HS-27A (cell line): Measurements from ENCODE around the gene NKX2-3.

Experiments used
- DNase-seq: peaks from one replicate; pipeline ENCODE4 v3.0.0-alpha.2; 2012; ENCODE audit warnings: low read depth, missing footprints

NKX2-3 gene

DNA sequence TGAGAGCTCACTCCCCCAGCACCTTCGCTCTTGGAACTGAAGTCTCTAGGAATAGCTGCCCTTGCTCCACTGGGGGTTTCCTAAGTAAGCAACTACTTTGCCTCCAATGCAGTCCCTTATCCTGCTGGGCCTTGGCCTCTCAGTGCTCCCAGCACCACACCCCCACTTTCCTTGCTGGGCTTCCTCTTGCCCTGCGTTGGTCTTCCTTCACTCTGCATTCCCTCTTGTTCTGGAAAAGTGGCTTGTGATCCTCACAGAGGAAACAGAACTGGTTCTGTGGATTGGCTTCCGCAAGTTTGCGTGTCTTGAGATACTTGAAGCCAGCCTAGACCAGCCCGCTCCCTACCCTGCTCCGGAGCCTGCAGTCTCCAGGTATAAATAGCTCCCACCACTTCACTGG is 6.4 kb downstream of the NKX2-3 start:
- no peak for DNase-seq

DNA sequence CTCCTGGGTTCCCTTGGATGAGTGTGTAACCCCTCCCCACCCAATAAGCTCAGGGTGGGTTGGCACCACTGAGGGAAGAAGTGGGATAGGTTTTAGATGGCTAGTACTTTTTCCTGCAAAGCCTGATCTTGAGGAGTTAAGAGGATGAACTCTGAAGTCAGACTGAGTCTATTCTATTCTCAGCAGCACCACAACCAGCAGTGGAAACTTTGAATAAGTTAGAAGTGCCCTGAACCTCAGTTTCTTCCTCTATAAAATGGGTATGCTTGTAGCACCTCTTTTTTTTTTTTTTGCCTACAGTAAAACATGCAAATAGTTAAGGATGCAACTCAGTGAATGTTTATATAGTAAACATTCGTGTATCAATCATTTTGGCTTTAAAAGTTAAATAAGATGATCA is 7.1 kb downstream of the NKX2-3 start:
- no peak for DNase-seq

DNA sequence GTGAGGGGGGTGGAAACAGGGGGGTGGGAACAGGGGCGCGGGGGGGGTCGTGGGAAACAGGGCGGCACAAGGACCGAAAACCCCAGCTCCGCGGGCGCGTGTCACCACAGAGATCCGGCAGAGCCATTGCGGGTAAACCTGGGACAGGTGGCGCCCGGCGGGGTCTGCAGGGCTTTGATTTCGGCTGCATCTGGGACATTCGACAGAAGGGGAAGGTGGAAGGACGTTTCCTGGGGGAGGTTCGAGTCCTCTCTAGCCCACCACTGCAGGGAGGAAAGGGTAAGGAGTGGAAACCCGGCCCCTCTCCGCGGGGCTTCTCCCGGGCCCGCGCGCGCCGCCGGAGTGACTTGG is 7.5 kb downstream of the NKX2-3 start:
- no peak for DNase-seq

DNA sequence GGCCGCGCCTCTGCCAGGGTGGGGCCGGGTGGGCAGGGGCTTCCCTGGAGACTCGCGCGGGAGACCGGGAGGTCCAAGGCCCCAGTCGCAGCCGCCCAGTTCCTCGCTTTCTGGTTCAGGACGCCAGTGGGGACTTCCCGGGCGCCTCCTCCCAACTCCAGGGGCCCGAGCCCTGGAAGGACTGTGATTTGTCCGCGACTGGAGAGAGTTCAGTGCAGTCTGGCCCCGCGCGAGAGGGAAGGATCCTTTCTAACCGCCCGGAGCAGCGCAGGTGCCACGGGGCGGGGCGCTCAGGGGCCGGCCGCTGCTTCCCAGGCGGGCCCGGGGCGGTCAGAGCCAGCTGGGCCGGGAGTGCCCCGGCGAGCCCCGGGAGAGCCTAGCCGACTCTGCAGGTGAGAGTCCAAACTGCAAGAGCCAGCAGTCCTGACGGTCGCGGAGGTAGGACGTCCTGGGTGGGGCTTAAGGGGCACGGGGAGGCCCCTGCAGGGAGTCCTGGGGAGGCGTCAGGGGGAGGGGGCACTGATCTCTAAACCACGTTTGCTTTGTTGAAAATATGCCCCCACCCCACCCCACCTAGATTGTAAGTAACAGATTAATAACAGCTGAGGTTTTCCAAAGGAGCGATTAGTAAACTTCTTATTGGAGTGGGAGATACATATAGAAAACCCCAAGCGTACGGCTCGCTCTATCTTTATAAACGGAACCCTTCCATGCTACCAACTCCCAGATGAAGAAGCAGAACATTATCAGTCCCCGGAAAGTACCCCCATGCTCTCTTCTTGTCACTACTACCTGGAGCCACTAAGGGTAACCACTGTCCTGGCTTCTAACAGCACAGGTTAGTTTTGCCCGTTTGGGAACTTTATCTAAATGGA is 8.2 kb downstream of the NKX2-3 start:
- no peak for DNase-seq

DNA sequence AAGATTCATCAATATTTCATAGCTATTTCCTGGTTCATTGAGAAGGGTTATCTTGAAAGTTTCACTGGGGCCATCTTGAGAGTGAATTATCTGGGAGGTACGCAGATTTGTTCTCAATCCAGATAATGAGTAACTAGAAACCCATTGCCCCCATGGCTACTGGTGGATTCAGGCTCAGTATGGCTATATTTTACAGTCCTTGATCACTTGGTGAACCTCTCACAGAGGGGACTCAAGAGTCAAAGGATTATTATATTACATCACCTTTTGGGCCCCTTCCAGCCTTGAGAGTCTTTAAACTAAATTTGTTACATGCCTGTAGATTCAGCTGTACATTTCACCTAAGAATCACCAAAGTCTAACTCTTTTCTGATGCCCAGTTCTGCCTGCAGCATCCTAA is 11.6 kb downstream of the NKX2-3 start:
- no peak for DNase-seq

DNA sequence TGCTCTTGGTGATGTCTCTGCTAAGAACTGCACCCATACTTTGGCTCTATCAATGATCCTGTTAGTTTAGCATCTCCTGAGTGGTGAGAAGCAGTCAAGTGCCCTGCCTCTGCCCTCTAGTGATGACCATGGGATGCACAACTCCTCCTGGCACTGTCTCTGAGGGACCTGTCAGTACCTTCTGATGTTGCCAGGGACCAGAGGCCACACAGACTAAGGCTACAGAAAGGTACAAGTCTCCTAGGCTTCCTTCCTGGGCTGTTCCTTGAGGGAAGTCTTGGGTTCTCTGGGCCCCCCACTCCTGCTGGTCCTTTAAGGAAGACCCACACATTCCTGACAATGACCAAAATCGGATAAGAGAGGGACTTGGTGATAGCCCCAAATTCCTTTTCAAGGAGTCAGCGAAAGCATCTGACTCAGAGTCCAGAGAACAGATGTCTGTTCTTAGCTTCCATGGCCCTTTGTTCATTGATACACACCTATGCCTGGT is 15.3 kb downstream of the NKX2-3 start:
- DNase-seq: peak; percentile 66

DNA sequence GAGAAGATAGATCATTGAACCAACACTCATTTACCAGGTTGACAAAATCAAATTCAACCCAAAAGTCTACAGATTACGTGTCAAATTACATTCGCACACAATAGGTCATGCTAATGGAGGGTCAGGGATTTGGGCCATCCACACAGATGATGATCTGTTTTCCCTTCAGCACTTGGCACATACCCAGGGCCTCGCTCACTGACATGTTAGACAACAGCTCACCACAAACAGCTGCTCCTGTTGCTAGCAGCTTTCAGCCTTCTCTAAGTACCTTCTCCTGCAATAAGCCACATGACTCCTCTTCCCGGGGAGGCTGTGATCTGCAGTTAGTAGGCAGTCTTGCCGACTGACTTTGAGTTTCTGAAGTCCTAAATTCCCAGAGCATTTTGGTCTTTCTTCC is 18.4 kb downstream of the NKX2-3 start:
- peak; percentile 42 for DNase-seq

DNA sequence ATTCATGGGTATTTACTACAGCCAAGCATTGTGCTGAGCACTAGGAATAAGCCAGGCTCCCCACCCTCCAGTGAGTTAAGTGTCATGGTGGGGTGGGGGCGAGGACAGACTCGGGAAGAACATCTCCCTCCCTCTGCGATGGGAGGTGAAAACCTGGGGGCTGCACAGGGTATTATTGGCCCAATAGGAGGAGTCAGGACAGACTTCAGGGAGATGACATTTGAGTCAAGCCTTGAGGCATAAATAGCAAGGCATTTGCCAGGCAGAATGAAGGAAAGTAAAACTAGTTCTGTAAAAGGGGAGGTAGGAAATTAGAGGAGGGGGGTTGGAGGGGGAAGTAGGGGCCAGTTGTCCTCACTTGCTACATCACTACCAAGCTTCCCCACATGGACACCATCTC is 18.9 kb downstream of the NKX2-3 start:
- DNase-seq: no peak

DNA sequence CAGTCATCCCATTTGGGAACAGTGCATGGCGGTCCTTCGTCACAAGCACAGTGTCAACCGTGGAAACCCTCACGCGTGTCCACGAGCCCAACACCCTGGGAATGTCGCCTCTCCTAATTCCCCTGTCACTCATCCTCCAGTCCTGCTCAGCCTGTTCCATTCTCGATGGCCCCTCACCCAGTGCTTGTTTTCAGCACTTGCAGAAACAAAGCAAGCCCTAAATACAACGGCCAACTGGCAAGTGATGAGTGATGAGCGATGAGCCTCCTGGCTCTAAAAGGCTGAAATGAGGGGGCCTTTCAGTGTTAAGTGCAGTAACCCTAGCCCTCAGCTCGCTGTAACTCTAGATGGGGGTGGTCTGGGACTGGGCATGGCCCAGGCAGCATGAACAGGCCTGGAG is 22.6 kb downstream of the NKX2-3 start:
- DNase-seq: no peak

DNA sequence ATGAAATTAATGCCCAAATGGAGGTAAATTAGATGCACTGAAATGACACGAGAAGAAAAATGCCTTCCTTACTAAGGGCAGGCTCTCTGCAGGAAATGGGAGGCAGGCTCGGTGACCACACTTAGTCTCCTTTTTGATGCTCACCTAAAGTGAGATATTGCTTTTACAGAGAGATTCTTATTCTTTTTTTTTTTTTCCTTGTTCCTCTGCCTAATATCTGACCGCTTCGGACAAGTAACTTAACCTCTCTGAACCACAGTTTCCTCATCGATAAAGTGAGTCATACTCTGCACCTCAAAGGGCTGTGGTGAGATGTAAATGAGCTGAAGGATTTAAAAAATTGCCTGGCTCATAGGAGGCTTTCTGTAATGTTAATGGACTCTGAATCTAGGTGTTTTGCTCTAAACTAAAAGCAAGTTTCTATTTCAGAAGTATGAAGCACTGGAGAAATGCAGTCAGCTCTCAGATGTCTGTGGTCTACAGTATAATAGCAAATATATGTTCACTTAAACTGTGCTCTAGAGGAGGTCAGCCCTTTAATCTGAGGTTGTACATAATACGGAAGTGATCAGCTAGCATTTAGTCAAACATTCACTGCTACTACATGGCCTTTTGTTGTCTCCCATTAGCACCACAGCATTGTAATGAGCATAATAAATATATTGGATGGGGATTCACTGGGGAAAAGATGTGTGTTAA is 23.2 kb downstream of the NKX2-3 start:
- no peak for DNase-seq

DNA sequence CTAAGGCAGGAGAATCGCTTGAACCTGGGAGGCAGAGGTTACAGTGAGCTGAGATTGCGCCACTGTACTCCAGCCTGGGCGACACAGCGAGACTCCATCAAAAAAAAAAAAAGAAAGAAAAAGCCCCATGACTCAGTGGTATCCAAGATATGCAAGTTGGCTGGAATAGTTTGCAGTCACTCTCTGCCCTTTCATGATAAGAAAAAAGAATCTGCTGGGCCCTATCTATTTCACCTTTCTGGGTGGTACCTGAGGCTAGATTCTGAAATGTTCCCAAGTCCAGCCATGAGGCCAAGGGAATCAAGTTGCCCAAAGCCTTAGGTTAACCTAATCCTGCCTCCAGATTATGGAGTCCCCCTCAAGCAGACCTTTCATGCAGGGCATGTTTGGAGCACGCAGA is 24.3 kb downstream of the NKX2-3 start:
- no peak for DNase-seq

DNA sequence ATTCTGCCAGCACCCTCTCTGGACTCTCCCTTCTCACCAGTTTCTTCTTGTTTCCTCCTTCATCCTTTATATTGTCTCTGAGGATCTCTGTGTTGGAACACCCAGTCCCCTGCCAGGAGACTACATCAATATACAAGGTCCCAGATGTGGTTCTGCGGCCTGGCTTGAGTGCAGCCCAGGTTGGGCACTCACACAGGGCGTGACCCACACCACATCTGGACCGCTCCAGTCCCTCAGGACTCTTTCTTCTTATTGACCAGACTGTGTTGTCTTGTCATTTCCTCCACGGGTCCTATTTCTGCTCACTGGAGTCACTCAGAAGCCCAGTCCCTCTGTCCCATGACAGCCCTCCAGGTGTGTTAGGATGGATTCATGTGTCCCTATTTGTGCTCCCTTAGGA is 26.0 kb downstream of the NKX2-3 start:
- no peak for DNase-seq

DNA sequence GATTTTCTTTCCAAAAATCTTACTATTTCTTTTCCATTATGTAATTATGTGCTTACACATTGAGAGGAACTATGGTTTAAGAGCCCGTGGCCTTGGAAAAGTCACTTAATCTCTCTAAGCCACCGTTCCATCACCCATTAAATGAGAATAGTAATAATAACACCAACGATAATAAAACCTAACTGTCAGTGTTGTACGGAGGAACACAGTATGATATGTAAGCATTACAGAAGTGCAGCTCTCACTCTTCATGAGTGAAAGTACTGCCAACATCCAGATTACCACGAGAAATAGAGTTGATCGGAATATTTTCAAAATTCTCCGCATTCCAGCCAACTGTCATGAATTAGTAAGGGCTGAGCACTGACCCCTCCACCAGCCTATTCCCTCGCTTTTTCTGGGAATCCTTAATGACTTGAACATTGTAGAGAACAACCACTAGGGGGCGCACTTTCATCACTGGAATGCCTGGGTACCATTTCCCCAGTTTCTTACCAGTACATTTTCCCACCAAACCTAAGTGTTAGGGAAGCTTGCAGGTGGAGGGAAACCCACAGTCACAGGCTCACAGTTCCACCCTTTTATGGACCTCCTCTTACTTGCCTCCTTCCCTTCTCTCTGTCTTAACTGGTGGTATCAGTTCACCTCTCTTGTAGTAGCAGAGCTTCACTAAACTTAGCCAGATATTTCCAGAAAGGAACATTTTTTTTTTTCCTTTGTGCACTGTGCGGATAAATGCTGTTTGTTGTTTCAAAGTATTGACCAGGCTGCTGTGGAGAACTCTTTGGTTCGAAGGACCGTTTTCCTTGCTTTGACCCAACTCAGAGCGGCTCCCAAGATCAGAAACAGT is 27.8 kb downstream of the NKX2-3 start:
- DNase-seq: no peak

DNA sequence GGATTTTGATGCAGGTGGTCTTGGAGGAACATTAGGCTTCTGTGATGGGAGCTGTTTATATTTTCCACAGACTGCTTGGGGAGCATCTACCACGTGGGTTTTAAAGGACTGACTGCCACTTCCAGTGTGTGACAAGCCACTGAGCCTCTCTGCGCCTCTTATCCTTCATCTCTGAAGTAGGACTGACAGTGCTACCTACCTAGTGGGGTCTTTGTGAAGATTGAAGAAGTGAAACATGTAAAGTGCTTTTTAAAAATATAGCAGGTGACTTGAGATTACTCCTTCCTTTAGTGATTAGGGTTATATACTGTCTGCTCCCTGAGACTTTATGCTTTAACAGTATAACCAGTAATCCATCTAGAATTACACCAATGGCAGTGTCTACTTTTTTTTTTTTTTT is 29.9 kb downstream of the NKX2-3 start:
- DNase-seq: no peak

DNA sequence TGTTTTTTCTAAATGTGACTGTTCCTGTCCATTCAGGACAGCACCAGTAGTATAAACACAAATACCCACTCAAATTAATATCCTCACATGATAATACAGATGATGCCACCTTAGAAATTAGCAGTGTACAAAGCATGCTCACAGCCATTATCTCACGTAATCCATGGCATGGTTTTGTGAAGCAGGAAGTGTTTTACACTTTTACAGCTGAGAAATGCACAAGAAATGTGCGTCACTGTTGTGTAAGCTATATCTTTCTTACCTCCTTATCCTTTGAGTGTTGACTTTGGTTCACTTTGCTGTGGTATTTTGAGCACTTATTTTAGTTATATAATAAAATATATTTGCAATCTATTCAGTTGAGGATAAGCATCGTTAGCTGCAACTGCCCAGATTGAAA is 31.6 kb downstream of the NKX2-3 start:
- DNase-seq: no peak

DNA sequence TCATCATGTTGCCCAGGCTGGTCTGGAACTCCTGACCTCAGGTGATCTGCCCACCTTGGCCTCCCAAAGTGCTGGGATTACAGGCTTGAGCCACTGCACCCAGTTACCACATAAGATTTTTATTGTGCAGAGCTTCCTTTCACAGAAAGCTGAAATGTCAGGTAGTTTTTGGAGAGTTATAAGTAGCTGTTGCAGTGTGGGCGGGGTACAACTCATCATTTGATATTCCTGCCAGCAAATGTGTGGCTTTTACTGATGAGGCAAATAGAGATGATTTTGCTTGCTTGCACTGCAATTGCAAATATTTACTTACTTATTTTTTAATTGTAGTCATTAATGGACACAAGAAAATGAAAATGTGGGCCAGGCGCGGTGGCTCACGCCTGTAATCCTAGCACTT is 32.4 kb downstream of the NKX2-3 start:
- DNase-seq: no peak

DNA sequence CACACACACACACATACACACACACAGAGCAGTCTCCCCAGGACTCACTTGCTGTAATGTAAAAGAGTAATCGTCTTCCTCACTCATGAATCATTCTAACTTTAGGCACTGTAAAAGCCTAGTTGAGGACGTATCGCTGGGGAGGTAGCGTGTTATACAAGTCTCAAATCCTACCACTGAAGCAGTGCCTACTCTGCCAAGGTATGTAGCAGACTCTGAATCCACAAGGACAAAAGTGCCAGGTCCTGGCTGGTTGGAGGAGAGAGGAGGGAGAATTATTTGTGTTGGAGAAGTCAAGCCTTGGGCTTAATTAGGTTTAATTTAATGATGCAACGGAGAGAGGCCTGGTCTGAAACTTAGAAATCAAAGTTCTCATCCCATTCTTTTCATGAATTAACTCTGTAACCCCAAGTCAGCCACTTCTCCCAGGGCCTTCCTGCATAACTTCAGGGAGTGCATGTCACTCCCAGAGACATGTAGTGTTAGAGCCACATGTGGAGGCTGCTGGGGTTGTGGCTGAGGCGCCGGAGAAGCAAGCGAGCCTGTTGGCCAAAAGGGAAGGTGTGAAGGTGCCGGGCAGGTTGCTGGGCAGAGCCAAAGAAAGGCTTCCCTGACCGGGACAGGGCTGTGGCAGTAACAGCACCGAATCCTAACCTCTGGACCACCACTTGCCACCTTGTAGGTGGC is 36.7 kb downstream of the NKX2-3 start:
- DNase-seq: no peak

DNA sequence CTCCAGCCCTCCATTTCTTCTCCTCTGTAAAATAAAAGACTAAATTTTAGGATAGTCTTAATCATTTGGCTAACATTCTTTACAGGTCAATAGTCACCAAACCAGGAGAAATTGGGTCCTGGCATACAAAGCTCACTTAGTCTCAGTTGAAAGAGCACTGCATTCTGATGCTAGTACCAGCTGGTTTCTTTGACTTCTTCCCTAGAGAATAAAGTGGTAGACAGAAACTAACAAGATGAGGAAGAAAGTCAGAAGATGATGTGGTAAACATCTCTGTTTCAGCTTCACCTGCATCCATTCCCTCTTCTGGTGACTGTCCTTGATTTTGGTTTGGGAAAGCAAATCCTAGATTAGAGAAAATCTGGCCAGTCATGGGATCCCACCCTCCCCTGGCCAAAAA is 37.2 kb downstream of the NKX2-3 start:
- DNase-seq: no peak

DNA sequence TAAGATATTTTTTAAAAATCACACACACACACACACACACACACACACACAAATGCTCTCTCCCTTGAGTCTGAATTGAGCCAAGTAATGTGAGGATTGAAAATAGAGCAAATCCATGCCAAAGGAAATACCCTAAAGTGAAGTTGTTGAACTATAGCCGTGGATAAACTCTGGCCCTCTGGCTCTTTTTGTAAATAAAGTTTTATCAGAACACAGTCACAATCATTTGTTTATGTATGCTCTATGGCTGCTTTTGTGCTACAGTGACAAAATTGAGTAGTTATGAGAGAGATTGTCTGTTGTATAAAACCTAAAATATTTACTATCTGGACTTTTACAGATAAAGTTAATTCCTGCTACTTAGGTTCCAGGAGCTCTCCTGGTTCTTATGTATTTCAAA is 39.1 kb downstream of the NKX2-3 start:
- DNase-seq: no peak

DNA sequence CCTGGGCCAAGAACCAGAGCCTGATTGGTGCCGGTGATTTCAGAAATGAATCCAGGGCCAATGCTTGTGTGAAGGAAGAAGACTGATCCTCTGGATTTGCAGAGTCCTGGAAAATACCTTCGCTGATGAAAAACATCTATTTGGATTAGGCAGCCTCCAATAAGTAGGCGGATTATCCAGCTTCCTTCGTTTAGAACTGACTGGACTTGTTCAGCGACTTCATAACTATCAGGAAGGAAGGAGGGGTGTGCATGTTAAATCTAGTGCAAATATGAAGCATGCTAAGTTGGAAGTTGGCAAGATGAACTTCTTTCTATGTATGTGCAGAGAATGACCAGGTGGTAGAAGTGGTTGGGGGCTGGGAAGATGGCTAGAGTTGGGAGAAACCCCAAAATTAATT is 41.0 kb downstream of the NKX2-3 start:
- no peak for DNase-seq

DNA sequence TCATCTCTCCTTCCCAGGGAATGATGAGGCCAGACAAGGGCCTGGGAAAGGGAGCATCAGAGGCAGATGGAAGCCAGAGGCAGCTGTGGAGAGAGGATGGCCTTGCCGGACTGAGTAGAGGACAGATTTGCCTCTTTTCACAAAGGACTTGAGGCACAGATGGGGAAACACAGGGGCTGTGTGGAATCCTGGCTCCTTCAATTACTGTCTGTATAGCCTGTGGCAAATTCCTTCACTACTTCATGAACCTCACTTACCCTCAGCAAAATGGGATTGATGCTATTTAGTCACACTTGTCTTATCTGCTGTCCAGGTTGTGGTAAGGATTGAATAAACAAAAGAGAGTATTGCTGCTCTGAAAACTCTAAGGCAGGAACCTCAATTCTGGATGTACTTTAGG is 47.2 kb downstream of the NKX2-3 start:
- no peak for DNase-seq

DNA sequence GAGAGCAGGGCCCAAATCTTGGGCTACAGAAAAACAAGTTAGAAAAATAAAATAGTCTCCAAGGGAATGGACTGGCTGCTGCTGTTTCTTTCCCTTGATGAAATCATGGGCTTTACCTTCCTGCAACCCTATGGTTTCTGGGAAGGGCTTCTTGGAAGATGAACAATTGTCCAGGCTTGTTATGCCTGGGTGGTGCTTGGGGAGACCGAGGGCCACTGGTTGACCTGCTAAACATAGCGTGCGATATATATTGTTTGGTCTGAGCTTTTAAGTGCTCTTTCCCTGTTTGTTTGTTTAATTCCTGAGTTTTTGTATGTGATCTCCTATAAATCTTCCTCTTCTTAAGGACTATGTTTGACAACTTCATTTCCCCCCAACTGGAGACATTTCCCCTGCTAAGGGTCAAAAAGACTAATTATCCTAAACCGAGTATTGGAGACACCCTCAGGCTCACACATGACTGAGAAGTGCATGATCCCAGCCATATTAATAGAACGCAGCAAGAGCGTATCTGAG is 49.6 kb downstream of the NKX2-3 start:
- DNase-seq: no peak
